Endodermal cell (in vitro differentiated cells): Measurements from ENCODE around the gene FHDC1. TPM values are rescaled to one million over a fixed set of nuclear protein-coding genes. Genes with fewer than 3 reads are reported as not detected.

Experiments
- DNase-seq: peaks from one replicate; pipeline ENCODE4 v3.0.0-alpha.2; 2017
- H3K27ac ChIP-seq: 2 replicates; pipeline ENCODE4 v1.5.1; 2013; ENCODE audit warnings: mild to moderate bottlenecking, low read depth, low read length, moderate library complexity
- H3K27me3 ChIP-seq: 2 replicates; pipeline ENCODE4 v1.6.1; 2013; ENCODE audit warnings: mild to moderate bottlenecking, low read length, moderate library complexity; ENCODE audit not compliant: insufficient read depth, control insufficient read depth, poor library complexity, severe bottlenecking
- H3K36me3 ChIP-seq: 2 replicates; pipeline ENCODE4 v1.7.0; 2013; ENCODE audit warnings: mild to moderate bottlenecking, low read length, moderate library complexity; ENCODE audit not compliant: control insufficient read depth, insufficient read depth
- H3K4me1 ChIP-seq: one replicate; pipeline ENCODE4 v1.7.0; 2013; ENCODE audit warnings: low read length; ENCODE audit not compliant: control insufficient read depth, insufficient read depth
- H3K4me3 ChIP-seq: 2 replicates; pipeline ENCODE4 v1.5.1; 2013; ENCODE audit warnings: mild to moderate bottlenecking, low read length, moderate library complexity
- H3K9ac ChIP-seq: 2 replicates; pipeline ENCODE4 v1.6.1; 2013; ENCODE audit warnings: mild to moderate bottlenecking, low read length, moderate library complexity; ENCODE audit not compliant: poor library complexity, severe bottlenecking; ENCODE audit errors: extremely low read depth
- H3K9me3 ChIP-seq: 2 replicates; pipeline ENCODE4 v1.6.1; 2013; ENCODE audit warnings: mild to moderate bottlenecking, low read length, moderate library complexity; ENCODE audit not compliant: control insufficient read depth
- H3K27ac Mint-ChIP-seq: 2 replicates; pipeline ENCODE4 v1.8.0; 2020; ENCODE audit warnings: mixed read lengths
- H3K27me3 Mint-ChIP-seq: 2 replicates; pipeline ENCODE4 v1.8.0; 2021; ENCODE audit warnings: mild to moderate bottlenecking, mixed read lengths; ENCODE audit not compliant: insufficient read depth
- H3K36me3 Mint-ChIP-seq: 2 replicates; pipeline ENCODE4 v1.8.0; 2020; ENCODE audit warnings: low read depth, mixed read lengths
- H3K4me1 Mint-ChIP-seq: 2 replicates; pipeline ENCODE4 v1.8.0; 2020; ENCODE audit warnings: mixed read lengths
- H3K4me3 Mint-ChIP-seq: 2 replicates; pipeline ENCODE4 v1.8.0; 2020; ENCODE audit warnings: mild to moderate bottlenecking, moderate library complexity, mixed read lengths
- H3K9me3 Mint-ChIP-seq: 2 replicates; pipeline ENCODE4 v1.8.0; 2020; ENCODE audit warnings: mild to moderate bottlenecking, mixed read lengths
- WGBS, 2 experiments: methylation state at CpG; one replicate each; pipeline versions ENCODE4 v1.1.5 to v1.1.7; 2013; ENCODE audit warnings: missing lambda C conversion rate in 2 of 2, mixed read lengths in 1 of 2; ENCODE audit not compliant: insufficient coverage in 1 of 2, insufficient read length in 1 of 2; 5-methylcytosine and 5-hydroxymethylcytosine counted together
- total RNA-seq, 2 donors: library from RNA; stranded (reverse); fragmentation: NEBNext Ultra II Directional in 1 of 2; extraction: Animal tissue kit (Norgen Biotek cat#: 25700) in 1 of 2; gene quantifications; 2 replicates in 1 of 2; 3 replicates in 1 of 2; pipeline ENCODE4 v1.2.1, GENCODE V29; 2021
- TF ChIP-seq, protein P1 (sequence below): fragments of 200-600 bp; sonication (generic); conservative IDR thresholded peaks from 2 replicates; pipeline ENCODE4 v1.5.0; 2021; ENCODE audit warnings: antibody characterized with exemption, mild to moderate bottlenecking

Gene FHDC1
- total RNA-seq, 2 donors from 2014 or later, result 2.5 to 7.9 TPM

- TF ChIP-seq, protein P1, sequence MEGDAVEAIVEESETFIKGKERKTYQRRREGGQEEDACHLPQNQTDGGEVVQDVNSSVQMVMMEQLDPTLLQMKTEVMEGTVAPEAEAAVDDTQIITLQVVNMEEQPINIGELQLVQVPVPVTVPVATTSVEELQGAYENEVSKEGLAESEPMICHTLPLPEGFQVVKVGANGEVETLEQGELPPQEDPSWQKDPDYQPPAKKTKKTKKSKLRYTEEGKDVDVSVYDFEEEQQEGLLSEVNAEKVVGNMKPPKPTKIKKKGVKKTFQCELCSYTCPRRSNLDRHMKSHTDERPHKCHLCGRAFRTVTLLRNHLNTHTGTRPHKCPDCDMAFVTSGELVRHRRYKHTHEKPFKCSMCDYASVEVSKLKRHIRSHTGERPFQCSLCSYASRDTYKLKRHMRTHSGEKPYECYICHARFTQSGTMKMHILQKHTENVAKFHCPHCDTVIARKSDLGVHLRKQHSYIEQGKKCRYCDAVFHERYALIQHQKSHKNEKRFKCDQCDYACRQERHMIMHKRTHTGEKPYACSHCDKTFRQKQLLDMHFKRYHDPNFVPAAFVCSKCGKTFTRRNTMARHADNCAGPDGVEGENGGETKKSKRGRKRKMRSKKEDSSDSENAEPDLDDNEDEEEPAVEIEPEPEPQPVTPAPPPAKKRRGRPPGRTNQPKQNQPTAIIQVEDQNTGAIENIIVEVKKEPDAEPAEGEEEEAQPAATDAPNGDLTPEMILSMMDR, result no peak
- H3K9me3 ChIP-seq, result no peaks in the 10 kb centered on the region
- Mint-ChIP-seq H3K4me1 (peaks cover 4% of the 10 kb centered on the region), H3K4me3 (no peak overlapping the region), H3K27me3 (peaks cover 23% of the 10 kb centered on the region), H3K27ac (no peak overlapping the region), H3K36me3 (peaks cover 10% of the 10 kb centered on the region), H3K9me3 (no peaks in the 10 kb centered on the region)
- H3K4me3 ChIP-seq, result no peak overlapping the region
- no peak overlapping the region for H3K27ac ChIP-seq
- no peaks in the 10 kb centered on the region for H3K4me1 ChIP-seq
- 86 to 94% methylated on average over 2 of the region's 2 CpGs for WGBS, 2 experiments
- H3K27me3 ChIP-seq, result peaks cover 28% of the 10 kb centered on the region
- no peak overlapping the region for H3K9ac ChIP-seq
- no peak for DNase-seq
- peaks cover 3% of the 10 kb centered on the region for H3K36me3 ChIP-seq
These were observed 6.2 kb downstream of the FHDC1 start for GRCh38 chr4:152942346-152942745.

GRCh38 chr4:152943672-152944071 lies 7.5 kb downstream of the FHDC1 start:
- H3K36me3 ChIP-seq, result peaks cover 3% of the 10 kb centered on the region
- Mint-ChIP-seq H3K4me1 (no peaks in the 10 kb centered on the region), H3K27ac (no peak overlapping the region), H3K36me3 (peaks cover 16% of the 10 kb centered on the region), H3K9me3 (no peaks in the 10 kb centered on the region), H3K27me3 (peaks cover 13% of the 10 kb centered on the region), H3K4me3 (no peak overlapping the region)
- H3K27ac ChIP-seq, result no peak overlapping the region
- no peaks in the 10 kb centered on the region for H3K9me3 ChIP-seq
- no peak overlapping the region for H3K9ac ChIP-seq
- H3K4me3 ChIP-seq, result no peak overlapping the region
- peak; percentile 42 for DNase-seq
- TF ChIP-seq, protein P1, result no peak
- WGBS, 2 experiments, result 93 to 95% methylated on average over 6 of the region's 6 CpGs
- peaks cover 16% of the 10 kb centered on the region for H3K27me3 ChIP-seq
- no peaks in the 10 kb centered on the region for H3K4me1 ChIP-seq

DNA sequence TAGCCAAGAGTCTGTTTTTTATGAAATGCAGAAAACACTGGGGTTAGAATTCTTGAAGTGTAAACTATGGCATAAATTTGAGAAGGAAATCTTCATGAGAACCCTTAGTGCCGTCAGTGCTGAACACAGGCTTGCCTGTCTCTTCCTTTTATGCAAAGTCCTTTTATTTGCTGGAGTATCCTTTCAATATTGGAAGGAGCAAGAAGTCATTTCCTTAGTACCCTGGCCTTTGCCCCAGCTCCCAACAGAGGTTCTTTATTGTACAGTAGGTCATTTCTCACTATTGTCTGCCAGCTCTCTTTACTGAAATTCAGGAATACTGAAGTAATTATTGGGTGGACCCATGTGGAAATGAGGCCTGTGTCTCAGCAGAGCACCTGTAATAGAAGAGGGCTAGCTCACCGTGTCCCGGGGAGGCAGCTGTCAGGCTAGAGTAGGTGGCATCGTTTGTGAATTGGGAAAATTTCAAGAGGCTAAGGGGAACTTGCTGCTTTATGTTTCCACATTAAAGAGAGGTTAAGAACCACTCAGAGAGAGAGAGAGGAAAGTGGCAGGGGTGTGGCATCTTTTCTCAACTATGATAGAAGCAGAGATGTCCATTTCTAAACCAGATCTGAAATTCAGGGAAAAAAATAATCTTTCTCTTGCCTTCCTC lies 8.7 kb downstream of the FHDC1 start:
- H3K27me3 Mint-ChIP-seq, result peaks cover 2% of the 10 kb centered on the region
- Histone ChIP-seq H3K27ac (no peak overlapping the region), H3K27me3 (peaks cover 5% of the 10 kb centered on the region), H3K4me1 (peaks cover 4% of the 10 kb centered on the region), H3K4me3 (no peak overlapping the region), H3K36me3 (peaks cover 3% of the 10 kb centered on the region), H3K9me3 (no peaks in the 10 kb centered on the region), H3K9ac (no peak overlapping the region)
- 73 to 80% methylated on average over 4 of the region's 4 CpGs for WGBS, 2 experiments
- H3K27ac Mint-ChIP-seq, result no peak overlapping the region
- H3K4me3 Mint-ChIP-seq, result no peak overlapping the region
- TF ChIP-seq, protein P1, result no peak
- H3K36me3 Mint-ChIP-seq, result peaks cover 16% of the 10 kb centered on the region
- no peaks in the 10 kb centered on the region for H3K9me3 Mint-ChIP-seq
- peaks cover 3% of the 10 kb centered on the region for H3K4me1 Mint-ChIP-seq
- DNase-seq, result no peak
